Psoas muscle (tissue), 8 donors: Measurements from ENCODE around the gene PILRA. TPM values are rescaled to one million over a fixed set of nuclear protein-coding genes. Genes with fewer than 3 reads are reported as not detected.

Source experiments
- ATAC-seq, 4 donors: fragments of 200-7000 bp; cut with Tn5 transposase; one replicate each; pipeline ENCODE4 v1.9.1; 2020; ENCODE audit warnings: moderate library complexity in 3 of 4, mild to moderate bottlenecking in 2 of 4
- DNase-seq, 2 donors: peaks; one replicate each; pipeline ENCODE4 v3.0.0-alpha.2; 2020
- H3K27ac ChIP-seq: fragments of 200-600 bp; one replicate; pipeline ENCODE4 v1.8.0; 2022
- H3K27me3 ChIP-seq, 3 donors: fragments of 200-600 bp in 1 of 3; one replicate each; pipeline versions ENCODE4 v1.6.1 to v1.8.0; 2013 to 2022; ENCODE audit warnings: low read length in 2 of 3, mild to moderate bottlenecking in 2 of 3, moderate library complexity in 1 of 3; ENCODE audit not compliant: insufficient read depth in 3 of 3
- H3K36me3 ChIP-seq, 2 donors: fragments of 200-600 bp in 1 of 2; one replicate each; pipeline versions ENCODE4 v1.6.1 to v1.8.0; 2013 to 2022; ENCODE audit warnings: low read depth in 1 of 2, mild to moderate bottlenecking in 1 of 2, moderate library complexity in 1 of 2; ENCODE audit not compliant: insufficient read depth in 1 of 2
- H3K4me1 ChIP-seq: fragments of 200-600 bp; one replicate; pipeline ENCODE4 v1.8.0; 2022
- H3K4me3 ChIP-seq: fragments of 200-600 bp; one replicate; pipeline ENCODE4 v1.8.0; 2022; ENCODE audit warnings: mild to moderate bottlenecking
- H3K9me3 ChIP-seq: fragments of 200-600 bp; one replicate; pipeline ENCODE4 v1.8.0; 2022
- WGBS, 3 donors: extraction: QIAGEN DNeasy Blood & Tissue Kit; methylation state at CpG; one replicate each; pipeline versions ENCODE4 v1.1.6 to v1.1.7; 2013; 5-methylcytosine and 5-hydroxymethylcytosine counted together
- intact Hi-C, 2 donors: fragments of 100-400 bp; cut with DNase I; formaldehyde crosslinking; loops; one replicate each; pipeline versions ENCODE4 v1.11.0 to v1.14.2; 2022
- polyA plus RNA-seq, 3 donors: library from polyadenylated mRNA; stranded (reverse); fragments of 200-250 nt; gene quantifications; one replicate each; pipeline ENCODE4 v1.2.3, GENCODE V29; 2013
- total RNA-seq, 4 donors: library from RNA; stranded (reverse); fragmentation: NEBNext Ultra II Directional in 2 of 4; extraction: Animal tissue kit (Norgen Biotek cat#: 25700) in 2 of 4; gene quantifications; one replicate each; pipeline versions ENCODE4 v1.2.1 to v1.2.4, GENCODE V29; 2021 to 2023
- TF ChIP-seq, protein P1 (sequence below): fragments of 200-600 bp; IDR thresholded peaks from one replicate; pipeline ENCODE4 v1.8.0; 2022; ENCODE audit warnings: antibody characterized with exemption
- donor health status: healthy with polysubstance abuse.
- donor health status: DM: no; HTN: no; CAD: no; lungs with moderate emphysema.
- donor health status: Bipolar disorder and iron deficiency.
- donor health status: healthy.
- donor health status: DM: yes; HTN: yes; CAD: no.
- donor health status: DM: no; HTN: no; CAD: no.
- donor health status: DM: no; HTN: no; CAD: no.
- donor health status: DM: yes; HTN: yes; CAD: no.

Gene PILRA
- total and polyA plus RNA-seq, 7 donors, result 0.93 to 2.8 (median 2.3) TPM

DNA sequence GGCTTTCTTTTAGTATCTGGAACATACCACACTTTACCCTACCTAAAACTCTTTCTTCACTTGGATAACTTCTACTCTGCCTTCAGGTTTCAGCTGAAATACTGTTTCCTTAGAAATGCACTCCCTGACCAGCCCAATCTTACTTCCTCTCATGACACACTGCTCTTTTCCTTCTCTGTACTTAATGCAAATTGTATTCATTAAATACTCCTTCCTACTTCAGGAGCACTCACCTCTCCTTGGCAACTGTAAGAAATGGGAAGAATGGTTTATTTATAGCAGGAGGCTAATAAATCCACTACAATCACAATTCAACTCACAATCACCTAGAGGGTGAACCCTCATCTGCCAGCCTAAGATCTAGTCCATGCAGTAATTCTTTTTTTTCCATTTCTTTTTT is 40.1 kb downstream of the PILRA start:
- ATAC-seq (no peak), DNase-seq (no peak)
- TF ChIP-seq, protein P1, sequence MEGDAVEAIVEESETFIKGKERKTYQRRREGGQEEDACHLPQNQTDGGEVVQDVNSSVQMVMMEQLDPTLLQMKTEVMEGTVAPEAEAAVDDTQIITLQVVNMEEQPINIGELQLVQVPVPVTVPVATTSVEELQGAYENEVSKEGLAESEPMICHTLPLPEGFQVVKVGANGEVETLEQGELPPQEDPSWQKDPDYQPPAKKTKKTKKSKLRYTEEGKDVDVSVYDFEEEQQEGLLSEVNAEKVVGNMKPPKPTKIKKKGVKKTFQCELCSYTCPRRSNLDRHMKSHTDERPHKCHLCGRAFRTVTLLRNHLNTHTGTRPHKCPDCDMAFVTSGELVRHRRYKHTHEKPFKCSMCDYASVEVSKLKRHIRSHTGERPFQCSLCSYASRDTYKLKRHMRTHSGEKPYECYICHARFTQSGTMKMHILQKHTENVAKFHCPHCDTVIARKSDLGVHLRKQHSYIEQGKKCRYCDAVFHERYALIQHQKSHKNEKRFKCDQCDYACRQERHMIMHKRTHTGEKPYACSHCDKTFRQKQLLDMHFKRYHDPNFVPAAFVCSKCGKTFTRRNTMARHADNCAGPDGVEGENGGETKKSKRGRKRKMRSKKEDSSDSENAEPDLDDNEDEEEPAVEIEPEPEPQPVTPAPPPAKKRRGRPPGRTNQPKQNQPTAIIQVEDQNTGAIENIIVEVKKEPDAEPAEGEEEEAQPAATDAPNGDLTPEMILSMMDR, result no peak
- Histone ChIP-seq H3K27me3 (no peaks in the 10 kb centered on the region), H3K4me1 (no peaks in the 10 kb centered on the region), H3K9me3 (no peaks in the 10 kb centered on the region), H3K27ac (no peak overlapping the region), H3K4me3 (no peak overlapping the region), H3K36me3 (peaks cover 0 to 9% of the 10 kb centered on the region in 2 donors)
- intact Hi-C loops, result no loop called here

DNA sequence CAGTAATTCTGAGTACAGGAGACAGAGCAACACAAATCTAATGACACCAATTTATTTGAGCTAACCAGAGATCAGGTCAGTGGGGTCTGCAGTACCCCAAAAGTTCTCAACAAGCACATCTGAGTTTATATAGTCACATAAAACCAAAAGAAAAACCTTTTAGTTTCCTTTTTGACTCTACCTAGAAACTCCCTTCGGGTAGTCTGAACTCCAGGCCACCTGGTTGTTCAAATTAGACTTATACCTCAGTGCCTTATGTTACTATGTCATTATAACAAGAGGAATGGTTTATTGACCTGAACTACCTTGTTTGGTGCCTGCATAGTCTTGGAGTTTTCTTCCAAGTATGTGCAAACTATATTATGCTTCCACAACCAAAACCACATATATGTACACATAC is 40.6 kb downstream of the PILRA start:
- H3K36me3 ChIP-seq, result peaks cover 0 to 9% of the 10 kb centered on the region in 2 donors
- DNase-seq (no peak), ATAC-seq (no peak)
- no peaks in the 10 kb centered on the region for H3K9me3 ChIP-seq
- no peaks in the 10 kb centered on the region for H3K4me1 ChIP-seq
- H3K27me3 ChIP-seq, result no peaks in the 10 kb centered on the region
- no peak overlapping the region for H3K27ac ChIP-seq
- TF ChIP-seq, protein P1, result no peak
- H3K4me3 ChIP-seq, result no peak overlapping the region
- intact Hi-C loops, result no loop called here
- WGBS, 3 donors, result 81 to 97% (median 86%) methylated on average over 1 of the region's 1 CpG

DNA sequence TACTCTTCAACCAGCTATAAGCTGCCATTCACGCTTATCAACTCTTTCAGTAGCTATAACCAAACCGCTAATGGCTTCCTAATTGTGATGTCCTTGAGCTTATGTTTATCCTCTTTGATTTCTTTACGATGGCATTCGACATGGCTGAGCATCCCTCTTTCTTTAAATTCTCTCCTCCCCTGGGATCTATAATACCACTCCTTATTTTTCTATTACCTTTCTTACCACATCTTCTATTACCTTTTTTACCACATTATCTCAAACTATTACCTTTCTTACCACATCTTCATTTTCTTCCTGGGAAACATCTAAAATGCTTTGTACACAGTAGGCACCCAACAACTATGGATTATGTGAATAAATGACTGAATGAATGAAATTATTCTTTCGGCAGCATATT is 42.2 kb downstream of the PILRA start:
- H3K27me3 ChIP-seq, result no peaks in the 10 kb centered on the region

DNA sequence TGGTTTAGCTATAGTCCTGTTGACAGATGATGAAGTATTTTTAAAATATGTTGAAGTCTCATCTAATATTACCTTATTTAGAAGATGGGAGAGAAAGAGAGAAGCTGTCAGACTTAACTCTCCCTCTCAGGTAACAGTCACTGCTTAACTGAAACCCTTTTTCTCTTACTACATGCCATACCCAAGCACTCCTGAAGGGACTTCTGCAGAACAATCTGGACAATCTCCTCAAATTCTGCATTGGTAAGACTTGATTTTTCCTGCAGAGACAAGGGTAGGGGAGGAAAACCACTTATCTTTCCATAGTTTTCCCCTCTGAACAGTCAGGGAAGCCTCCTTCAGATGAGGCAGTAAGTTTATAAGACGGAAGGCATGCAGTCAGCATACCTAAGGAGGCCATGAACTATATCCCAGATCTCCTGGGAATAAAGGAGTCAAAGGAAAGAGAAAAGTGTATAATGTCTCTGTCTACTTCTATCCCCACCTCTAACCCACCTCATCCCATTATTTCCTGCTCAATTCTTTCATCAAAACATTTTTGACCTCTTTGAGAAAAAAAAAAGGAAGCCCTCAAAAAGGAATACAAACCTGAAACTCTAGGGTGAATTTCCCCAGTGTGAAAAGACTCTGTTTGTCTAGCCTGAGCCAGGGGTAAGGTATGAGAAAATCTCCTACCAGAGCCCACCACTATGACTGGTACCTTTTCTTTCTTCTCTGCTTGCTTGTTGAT is 45.8 kb downstream of the PILRA start:
- no peak for ATAC-seq
- Histone ChIP-seq H3K27me3 (no peaks in the 10 kb centered on the region), H3K27ac (no peak overlapping the region), H3K9me3 (no peaks in the 10 kb centered on the region), H3K36me3 (peaks cover 0 to 26% of the 10 kb centered on the region in 2 donors), H3K4me1 (no peaks in the 10 kb centered on the region), H3K4me3 (no peak overlapping the region)
- DNase-seq, result no peak
- intact Hi-C loops, result no loop called here
- 74 to 83% (median 79%) methylated on average over 1 of the region's 1 CpG for WGBS, 3 donors
- TF ChIP-seq, protein P1, result no peak

More for the DNA sequence above, 42.2 kb downstream of the PILRA start:
- H3K4me1 ChIP-seq, result no peaks in the 10 kb centered on the region
- 88 to 93% (median 92%) methylated on average over 5 of the region's 5 CpGs for WGBS, 3 donors
- H3K9me3 ChIP-seq, result no peaks in the 10 kb centered on the region
- H3K36me3 ChIP-seq, result peaks cover 0 to 9% of the 10 kb centered on the region in 2 donors
- TF ChIP-seq, protein P1, result no peak
- no peak overlapping the region for H3K27ac ChIP-seq
- H3K4me3 ChIP-seq, result no peak overlapping the region
- ATAC-seq, result no peak
- intact Hi-C loops, result no loop called here
- no peak for DNase-seq
